Endothelial cell of umbilical vein (primary cell): ENCODE measurements around the gene PKP3. TPM values are rescaled to one million over a fixed set of nuclear protein-coding genes. Genes with fewer than 3 reads are reported as not detected.

Experiments used
- BruUV-seq: library from RNA; stranded (reverse); fragments of 400-500 nt; replicated peaks from 2 replicates; lab custom pipeline; 2021; lab: Mats Ljungman, UMichigan
- CTCF ChIA-PET: fragments of 300-600, 350-600 bp; sonication (Branson Sonifier 250); formaldehyde crosslinking; loops from one replicate; lab custom pipeline; 2021; ENCODE audit warnings: antibody characterized with exemption, inconsistent platforms; lab: Charles Lee
- POLR2A ChIA-PET: fragments of 300-600, 350-600 bp; sonication (Branson Sonifier 250); formaldehyde crosslinking; loops from one replicate; lab custom pipeline; 2021; ENCODE audit warnings: antibody characterized with exemption, inconsistent platforms; lab: Charles Lee
- DNase-seq: peaks from one replicate; pipeline ENCODE4 v3.0.0-alpha.2; 2011; ENCODE audit warnings: low read depth, low spot score
- FAIRE-seq: peaks from 2 replicates; lab custom pipeline; 2011; peaks lifted over from hg19 to GRCh38; lab: Jason Lieb, UNC
- H2AFZ ChIP-seq: 2 replicates; pipeline ENCODE4 v1.6.0; 2012; ENCODE audit warnings: low read depth, low read length, control low read depth, inconsistent platforms
- H3K27ac ChIP-seq: 2 replicates; pipeline ENCODE4 v1.5.1; 2011; ENCODE audit warnings: low read depth, mild to moderate bottlenecking, control low read depth, low read length, moderate library complexity; ENCODE audit not compliant: insufficient read depth
- H3K27me3 ChIP-seq, 2 experiments: 2 replicates each; pipeline versions ENCODE4 v1.6.0 to v1.6.1; 2011; ENCODE audit warnings: low read length in 2 of 2, mixed read lengths in 1 of 2; ENCODE audit not compliant: control insufficient read depth in 2 of 2, insufficient read depth in 2 of 2
- H3K36me3 ChIP-seq, 2 experiments: 2 replicates in 1 of 2; 3 replicates in 1 of 2; pipeline ENCODE4 v1.5.1; 2011; ENCODE audit warnings: low read length in 2 of 2, mild to moderate bottlenecking in 1 of 2, moderate library complexity in 1 of 2; ENCODE audit not compliant: control insufficient read depth in 2 of 2, insufficient read depth in 2 of 2; ENCODE audit errors: extremely low read depth in 1 of 2
- H3K4me1 ChIP-seq: 3 replicates; pipeline ENCODE4 v1.5.1; 2011; ENCODE audit warnings: mild to moderate bottlenecking, low read length; ENCODE audit not compliant: control insufficient read depth, insufficient read depth; ENCODE audit errors: extremely low read depth
- H3K4me2 ChIP-seq: 2 replicates; pipeline ENCODE4 v1.6.1; 2011; ENCODE audit warnings: low read length, control low read depth, mixed read lengths; ENCODE audit not compliant: insufficient read depth
- H3K4me3 ChIP-seq, 3 experiments: fragments of 200-600 bp in 1 of 3; sonication (generic), shearing (Covaris generic) in 1 of 3; replicated peaks in 1 of 3; 2 replicates each; pipeline ENCODE4 v1.5.1; 2011 to 2016; ENCODE audit warnings: control low read depth in 3 of 3, low read length in 3 of 3, mild to moderate bottlenecking in 2 of 3, inconsistent platforms in 1 of 3, low read depth in 1 of 3, moderate library complexity in 1 of 3; ENCODE audit not compliant: insufficient read depth in 1 of 3
- H3K79me2 ChIP-seq: 2 replicates; pipeline ENCODE4 v1.6.0; 2012; ENCODE audit warnings: low read length, inconsistent platforms; ENCODE audit not compliant: control insufficient read depth, insufficient read depth
- H3K9ac ChIP-seq: replicated peaks from 2 replicates; pipeline ENCODE3; 2011; ENCODE audit warnings: low read length, control low read depth; ENCODE audit not compliant: insufficient read depth; ENCODE audit errors: extremely low read depth
- H3K9me1 ChIP-seq: replicated peaks from 3 replicates; pipeline ENCODE4 v1.6.0; 2011; ENCODE audit warnings: mild to moderate bottlenecking, low read length; ENCODE audit not compliant: control insufficient read depth, insufficient read depth; ENCODE audit errors: extremely low read depth
- H3K9me3 ChIP-seq: replicated peaks from 2 replicates; pipeline ENCODE4 v1.5.1; 2012; ENCODE audit warnings: low read length, inconsistent platforms; ENCODE audit not compliant: control insufficient read depth, insufficient read depth
- H4K20me1 ChIP-seq: replicated peaks from 2 replicates; pipeline ENCODE3; 2011; ENCODE audit warnings: mild to moderate bottlenecking, low read length; ENCODE audit not compliant: control insufficient read depth, insufficient read depth; ENCODE audit errors: extremely low read depth
- CTCF ChIP-seq, 2 donors: IDR thresholded peaks; 1 replicate in 1 of 2; 2 replicates in 1 of 2; pipeline ENCODE4 v1.5.1; 2011; ENCODE audit warnings: low read length in 2 of 2, mild to moderate bottlenecking in 2 of 2, moderate library complexity in 2 of 2, control low read depth in 1 of 2, inconsistent platforms in 1 of 2, low read depth in 1 of 2; ENCODE audit not compliant: insufficient read depth in 1 of 2; ENCODE audit errors: extremely low read depth in 1 of 2
- EZH2 ChIP-seq: IDR thresholded peaks from 2 replicates; pipeline ENCODE4 v1.6.1; 2012; ENCODE audit warnings: borderline replicate concordance, low read depth, mild to moderate bottlenecking, moderate library complexity, low read length, inconsistent platforms; ENCODE audit not compliant: severe bottlenecking
- FOS ChIP-seq: IDR thresholded peaks from 2 replicates; pipeline ENCODE4 v1.6.1; 2011; ENCODE audit warnings: mild to moderate bottlenecking, low read length, moderate library complexity, borderline replicate concordance; ENCODE audit not compliant: insufficient read depth
- GATA2 ChIP-seq: IDR thresholded peaks from 2 replicates; pipeline ENCODE4 v1.7.0; 2011; ENCODE audit warnings: low read depth, mild to moderate bottlenecking, moderate library complexity, mixed read lengths, low read length; ENCODE audit not compliant: insufficient read length, insufficient read depth
- JUN ChIP-seq: IDR thresholded peaks from 2 replicates; pipeline ENCODE4 v1.6.1; 2011; ENCODE audit warnings: borderline replicate concordance, low read depth; ENCODE audit not compliant: insufficient read length, insufficient read depth
- MAX ChIP-seq: IDR thresholded peaks from 2 replicates; pipeline ENCODE4 v1.6.1; 2011; ENCODE audit not compliant: insufficient read depth, insufficient read length
- MYC ChIP-seq: IDR thresholded peaks from one replicate; pipeline ENCODE4 v1.6.1; 2011; ENCODE audit warnings: mild to moderate bottlenecking, low read depth, low read length
- POLR2A ChIP-seq: IDR thresholded peaks from 2 replicates; pipeline ENCODE4 v1.6.1; 2012; ENCODE audit warnings: low read depth, mild to moderate bottlenecking, control low read depth, low read length
- POLR2AphosphoS5 ChIP-seq: IDR thresholded peaks from 2 replicates; pipeline ENCODE4 v1.6.1; 2012; ENCODE audit warnings: low read depth, mild to moderate bottlenecking, control low read depth, low read length, moderate library complexity; ENCODE audit not compliant: insufficient read depth
- dilution Hi-C: fragments of 300-500 bp; cut with MboI; formaldehyde crosslinking; loops from one replicate; pipeline ENCODE4 v1.15.0; 2019; ENCODE audit warnings: low sequenced_read_pairs; ENCODE audit not compliant: extremely low pct_ligation_motif_present
- intact Hi-C: fragments of 100-400 bp; cut with micrococcal nuclease; formaldehyde crosslinking; loops from one replicate; pipeline ENCODE4 v1.10.0; 2022
- polyA plus RNA-seq, 4 experiments: library from polyadenylated mRNA; depleted of rRNA in 3 of 4; stranded (reverse) in 3 of 4; unstranded in 1 of 4; fragments of >200 nt; gene quantifications; 2 replicates each; pipeline versions ENCODE4 v1.2.1 to v1.2.3, GENCODE V29; 2011 to 2012; ENCODE audit warnings: missing spikeins in 1 of 4
- total RNA-seq: library from RNA; stranded (reverse); gene quantifications from 2 replicates; pipeline ENCODE4 v1.2.3, GENCODE V29; 2021

PKP3 gene
- total and polyA plus RNA-seq, 2 donors (not counting 3 experiments of a cell fraction or from before 2014, with no cell fraction given): 0.27 to 0.59 TPM

- Histone ChIP-seq H3K36me3 (no peaks in the 10 kb centered on the region), H3K27ac (no peak overlapping the region), H2AFZ (no peak overlapping the region), H3K9me1 (no peaks in the 10 kb centered on the region), H3K9me3 (no peaks in the 10 kb centered on the region), H3K27me3 (no peaks in the 10 kb centered on the region), H3K79me2 (no peaks in the 10 kb centered on the region), H3K4me3 (no peak overlapping the region), H3K9ac (no peak overlapping the region), H4K20me1 (no peaks in the 10 kb centered on the region), H3K4me2 (no peak overlapping the region), H3K4me1 (no peaks in the 10 kb centered on the region)
- intact Hi-C loops: no loop called here
- BruUV-seq: no TSS peak
- no peak for TF ChIP-seq POLR2AphosphoS5
- no peak for TF ChIP-seq JUN
- no peak for TF ChIP-seq MAX
- no peak for TF ChIP-seq GATA2
- TF ChIP-seq POLR2A: no peak
- TF ChIP-seq EZH2: no peak
- no peak for TF ChIP-seq MYC
- TF ChIP-seq FOS: no peak
- TF ChIP-seq CTCF (IDR thresholded peaks at IDR 0.05; ENCODE audit: extremely low read depth in 1 of 2, insufficient read depth in 1 of 2, low read depth in 1 of 2, low read length in 2 of 2): no peak
- dilution Hi-C loops: no loop called here
- FAIRE-seq (no peak), DNase-seq (no peak)
- CTCF ChIA-PET: interaction anchor here (0.8 kb wide), 1 partner anchor 19 kb away, joined by 3 read pairs; no protein-coding TSS in a partner anchor
- POLR2A ChIA-PET: no interaction called here
Observed at GRCh38 chr11:377883-378500, 16.0 kb upstream of the PKP3 start.
